BE2C (cell line): ENCODE measurements around the gene LARP4B.

Experiments used
- DNase-seq: peaks from one replicate; pipeline ENCODE4 v3.0.0-alpha.2; 2020
- H3K27me3 ChIP-seq: fragments of 250-450 bp; sonication (Bioruptor Pico); 2 replicates; pipeline ENCODE4 v1.5.1; 2020; ENCODE audit warnings: mild to moderate bottlenecking
- H3K36me3 ChIP-seq: fragments of 250-450 bp; sonication (Bioruptor Pico); 2 replicates; pipeline ENCODE4 v1.5.1; 2020; ENCODE audit warnings: mild to moderate bottlenecking
- H3K4me1 ChIP-seq: fragments of 250-450 bp; sonication (Bioruptor Pico); 2 replicates; pipeline ENCODE4 v1.5.1; 2020
- H3K4me3 ChIP-seq: 2 replicates; pipeline ENCODE4 v1.5.1; 2011; ENCODE audit warnings: low read depth, low read length
- H3K9me3 ChIP-seq: fragments of 250-450 bp; sonication (Bioruptor Pico); 2 replicates; pipeline ENCODE4 v1.5.1; 2020
- CTCF ChIP-seq: IDR thresholded peaks from 2 replicates; pipeline ENCODE4 v1.5.1; 2012; ENCODE audit warnings: mild to moderate bottlenecking, low read depth, low read length

The LARP4B gene

GRCh38 chr10:847868-848267, 83.6 kb downstream of the LARP4B start:
- no peaks in the 10 kb centered on the region for H3K4me1 ChIP-seq
- DNase-seq = no peak

GRCh38 chr10:846126-846685, 85.3 kb downstream of the LARP4B start:
- Histone ChIP-seq H3K4me3 (no peak overlapping the region), H3K9me3 (no peaks in the 10 kb centered on the region), H3K4me1 (no peaks in the 10 kb centered on the region), H3K27me3 (no peaks in the 10 kb centered on the region), H3K36me3 (peaks cover 23% of the 10 kb centered on the region)
- no peak for TF ChIP-seq CTCF
- no peak for DNase-seq

More at GRCh38 chr10:847868-848267, 83.6 kb downstream of the LARP4B start:
- TF ChIP-seq CTCF = peak; percentile 11; the same call in 1 of the 2 replicates
- H3K9me3 ChIP-seq = no peaks in the 10 kb centered on the region
- no peaks in the 10 kb centered on the region for H3K27me3 ChIP-seq
- H3K4me3 ChIP-seq = no peak overlapping the region
- peaks cover 19% of the 10 kb centered on the region for H3K36me3 ChIP-seq

- TF ChIP-seq CTCF = no peak
- Histone ChIP-seq H3K4me1 (no peaks in the 10 kb centered on the region), H3K9me3 (no peaks in the 10 kb centered on the region), H3K27me3 (no peaks in the 10 kb centered on the region), H3K4me3 (no peak overlapping the region), H3K36me3 (peaks cover 28% of the 10 kb centered on the region)
- DNase-seq = no peak
These were observed 86.0 kb downstream of the LARP4B start for GRCh38 chr10:845526-845925.

- H3K36me3 ChIP-seq = peaks cover 38% of the 10 kb centered on the region
- no peaks in the 10 kb centered on the region for H3K9me3 ChIP-seq
- no peaks in the 10 kb centered on the region for H3K4me1 ChIP-seq
- no peak for DNase-seq
- TF ChIP-seq CTCF = no peak
- H3K4me3 ChIP-seq = no peak overlapping the region
- H3K27me3 ChIP-seq = no peaks in the 10 kb centered on the region
These were observed 87.0 kb downstream of the LARP4B start for GRCh38 chr10:844552-844951.

- H3K4me1 ChIP-seq = no peaks in the 10 kb centered on the region
- H3K36me3 ChIP-seq = peaks cover 39% of the 10 kb centered on the region
- DNase-seq = no peak
- H3K9me3 ChIP-seq = no peaks in the 10 kb centered on the region
- TF ChIP-seq CTCF = no peak
- no peaks in the 10 kb centered on the region for H3K27me3 ChIP-seq
- no peak overlapping the region for H3K4me3 ChIP-seq
These were observed 87.8 kb downstream of the LARP4B start for GRCh38 chr10:843703-844102.

- Histone ChIP-seq H3K4me1 (no peaks in the 10 kb centered on the region), H3K27me3 (no peaks in the 10 kb centered on the region), H3K9me3 (no peaks in the 10 kb centered on the region), H3K36me3 (peaks cover 36% of the 10 kb centered on the region), H3K4me3 (no peak overlapping the region)
- TF ChIP-seq CTCF = no peak
- no peak for DNase-seq
These were observed 88.7 kb downstream of the LARP4B start for GRCh38 chr10:842795-843194.
